SK-N-SH (cell line): Measurements from ENCODE around the gene TMEM170B. TPM values are rescaled to one million over a fixed set of nuclear protein-coding genes. Genes with fewer than 3 reads are reported as not detected.

Source experiments
- CTCF ChIA-PET: fragments of 300-600, 350-600 bp; formaldehyde crosslinking; extraction: SDS; loops from one replicate; lab custom pipeline; 2021; lab: Yijun Ruan, JAX
- POLR2A ChIA-PET: fragments of 350-600 bp; sonication (Branson Sonifier 250); formaldehyde crosslinking; extraction: SDS; loops from one replicate; lab custom pipeline; 2020; ENCODE audit warnings: antibody characterized with exemption, inconsistent platforms; lab: Yijun Ruan, JAX
- DNase-seq: peaks from one replicate; pipeline ENCODE4 v3.0.0; 2012
- H2AFZ ChIP-seq: fragments of 200-600 bp; sonication (generic); 2 replicates; pipeline ENCODE4 v1.8.1; 2016; ENCODE audit warnings: antibody characterized with exemption, mild to moderate bottlenecking, low read depth
- H3F3A ChIP-seq: fragments of 200-600 bp; sonication (generic); replicated peaks from 2 replicates; pipeline ENCODE3; 2016; ENCODE audit warnings: antibody characterized with exemption, mild to moderate bottlenecking; ENCODE audit not compliant: insufficient read depth
- H3K27ac ChIP-seq, 2 experiments: fragments of 200-500 bp in 1 of 2; fragments of 200-600 bp in 1 of 2; sonication (Bioruptor generic) in 1 of 2; sonication (generic), shearing (Covaris generic) in 1 of 2; 2 replicates each; pipeline versions ENCODE4 v1.5.1 to v1.6.1; 2014 to 2016; ENCODE audit warnings: low read depth in 2 of 2, inconsistent platforms in 1 of 2, low read length in 1 of 2, mild to moderate bottlenecking in 1 of 2, mixed read lengths in 1 of 2
- H3K27me3 ChIP-seq: fragments of 200-600 bp; sonication (generic), shearing (Covaris generic); 2 replicates; pipeline ENCODE4 v1.6.1; 2016; ENCODE audit warnings: mixed run types; ENCODE audit not compliant: insufficient read depth
- H3K36me3 ChIP-seq, 2 experiments: fragments of 200-500 bp in 1 of 2; fragments of 200-600 bp in 1 of 2; sonication (Bioruptor generic) in 1 of 2; sonication (generic) in 1 of 2; replicated peaks in 1 of 2; 2 replicates each; pipeline versions ENCODE3 to v1.5.1; 2014 to 2016; ENCODE audit warnings: low read length in 1 of 2, mild to moderate bottlenecking in 1 of 2; ENCODE audit not compliant: insufficient read depth in 2 of 2, control insufficient read depth in 1 of 2
- H3K4me1 ChIP-seq, 2 experiments: fragments of 200-500 bp in 1 of 2; fragments of 200-600 bp in 1 of 2; sonication (Bioruptor generic) in 1 of 2; sonication (generic), shearing (Covaris generic) in 1 of 2; 2 replicates each; pipeline versions ENCODE4 v1.5.1 to v1.6.1; 2014 to 2016; ENCODE audit warnings: low read depth in 1 of 2, low read length in 1 of 2, mixed run types in 1 of 2; ENCODE audit not compliant: insufficient read depth in 2 of 2, control insufficient read depth in 1 of 2
- H3K4me2 ChIP-seq: fragments of 200-600 bp; sonication (generic), shearing (Covaris generic); 2 replicates; pipeline ENCODE4 v1.6.1; 2017; ENCODE audit warnings: mixed run types
- H3K4me3 ChIP-seq, 2 experiments: fragments of 200-500 bp in 1 of 2; fragments of 200-600 bp in 1 of 2; sonication (Bioruptor generic) in 1 of 2; sonication (generic), shearing (Covaris generic) in 1 of 2; 2 replicates each; pipeline versions ENCODE4 v1.5.1 to v1.8.1; 2014 to 2016; ENCODE audit warnings: low read depth in 2 of 2, inconsistent platforms in 1 of 2, low read length in 1 of 2, mild to moderate bottlenecking in 1 of 2, mixed read lengths in 1 of 2, moderate library complexity in 1 of 2
- H3K79me2 ChIP-seq: fragments of 200-600 bp; sonication (generic); 2 replicates; pipeline ENCODE4 v1.8.1; 2017; ENCODE audit warnings: mild to moderate bottlenecking; ENCODE audit not compliant: insufficient read depth
- H3K9ac ChIP-seq: fragments of 200-600 bp; sonication (generic); 2 replicates; pipeline ENCODE4 v1.6.1; 2017; ENCODE audit warnings: mixed run types
- H3K9me2 ChIP-seq: fragments of 200-600 bp; sonication (generic); 2 replicates; pipeline ENCODE4 v1.6.1; 2017; ENCODE audit warnings: mixed run types
- H3K9me3 ChIP-seq: fragments of 200-600 bp; sonication (generic); 2 replicates; pipeline ENCODE4 v1.6.1; 2017; ENCODE audit warnings: mixed run types, mild to moderate bottlenecking, moderate library complexity
- H4K20me1 ChIP-seq: fragments of 200-600 bp; sonication (generic); 2 replicates; pipeline ENCODE4 v1.6.1; 2017; ENCODE audit warnings: mild to moderate bottlenecking, mixed run types; ENCODE audit not compliant: insufficient read depth
- CHD2 ChIP-seq: fragments of 150-350 bp; IDR thresholded peaks from 2 replicates; pipeline ENCODE4 v1.6.1; 2018; ENCODE audit warnings: low read length; ENCODE audit not compliant: partially characterized antibody
- ELF1 ChIP-seq: IDR thresholded peaks from 2 replicates; pipeline ENCODE4 v1.4.0; 2012
- EZH2phosphoT487 ChIP-seq: fragments of 200-600 bp; sonication (generic); IDR thresholded peaks from 2 replicates; pipeline ENCODE4 v1.6.1; 2017; ENCODE audit warnings: low read depth, mixed run types, mild to moderate bottlenecking, antibody characterized with exemption, moderate library complexity, borderline replicate concordance
- FOXJ3 ChIP-seq: sonication (generic); formaldehyde crosslinking; IDR thresholded peaks from 2 replicates; pipeline ENCODE4 v1.5.1; 2020; ENCODE audit warnings: mild to moderate bottlenecking, missing genetic modification reagents
- FOXM1 ChIP-seq: IDR thresholded peaks from 2 replicates; pipeline ENCODE4 v1.4.0; 2012; ENCODE audit warnings: low read depth, mild to moderate bottlenecking
- GATA2 ChIP-seq: sonication (generic); formaldehyde crosslinking; IDR thresholded peaks from 2 replicates; pipeline ENCODE4 v1.5.0; 2020; ENCODE audit warnings: mild to moderate bottlenecking, missing genetic modification reagents
- JUND ChIP-seq: IDR thresholded peaks from 2 replicates; pipeline ENCODE4 v1.4.0; 2012
- MXI1 ChIP-seq: IDR thresholded peaks from 2 replicates; pipeline ENCODE4 v1.6.1; 2012; ENCODE audit warnings: mild to moderate bottlenecking, low read depth, low read length, improper control_type of control experiment
- NFIC ChIP-seq: IDR thresholded peaks from 2 replicates; pipeline ENCODE4 v1.4.0; 2012; ENCODE audit warnings: borderline replicate concordance
- NRF1 ChIP-seq: IDR thresholded peaks from 2 replicates; pipeline ENCODE4 v1.6.1; 2012; ENCODE audit warnings: low read depth, mild to moderate bottlenecking, low read length
- POLR2AphosphoS5 ChIP-seq: IDR thresholded peaks from 2 replicates; pipeline ENCODE4 v1.6.1; 2012; ENCODE audit warnings: low read depth, low read length
- RAD21 ChIP-seq: IDR thresholded peaks from 2 replicates; pipeline ENCODE4 v1.6.1; 2012; ENCODE audit warnings: mild to moderate bottlenecking, low read length
- RCOR1 ChIP-seq: fragments of 150-350 bp; IDR thresholded peaks from 2 replicates; pipeline ENCODE4 v1.6.1; 2017; ENCODE audit warnings: antibody characterized with exemption, low read length
- RFX5 ChIP-seq: IDR thresholded peaks from 2 replicates; pipeline ENCODE4 v1.6.1; 2012; ENCODE audit warnings: mild to moderate bottlenecking, improper control_type of control experiment, low read length
- RXRA ChIP-seq: IDR thresholded peaks from 2 replicates; pipeline ENCODE4 v1.4.0; 2012; ENCODE audit warnings: low read depth, mild to moderate bottlenecking, borderline replicate concordance
- SIN3A ChIP-seq: IDR thresholded peaks from 2 replicates; pipeline ENCODE4 v1.6.1; 2012; ENCODE audit warnings: low read depth, mild to moderate bottlenecking, low read length, moderate library complexity, borderline replicate concordance
- TAF1 ChIP-seq: IDR thresholded peaks from 2 replicates; pipeline ENCODE4 v1.6.1; 2012; ENCODE audit warnings: low read depth, mild to moderate bottlenecking, low read length, moderate library complexity, borderline replicate concordance
- TCF12 ChIP-seq: IDR thresholded peaks from 2 replicates; pipeline ENCODE4 v1.4.0; 2012
- WGBS: methylation state at CpG from one replicate; pipeline ENCODE4 v1.1.6; 2017; ENCODE audit warnings: low lambda C conversion rate; 5-methylcytosine and 5-hydroxymethylcytosine counted together
- polyA plus RNA-seq, 3 experiments: library from polyadenylated mRNA; depleted of rRNA; stranded (reverse); fragments of >200 nt; gene quantifications; 2 replicates each; pipeline ENCODE4 v1.2.3, GENCODE V29; 2012
- TF ChIP-seq, protein P1 (sequence below): fragments of 200-600 bp; sonication (generic); IDR thresholded peaks from 2 replicates; pipeline ENCODE4 v1.6.1; 2017; ENCODE audit warnings: antibody characterized with exemption, mild to moderate bottlenecking, moderate library complexity
- TF ChIP-seq, protein P2 (sequence below): fragments of 150-350 bp; IDR thresholded peaks from 2 replicates; pipeline ENCODE4 v1.6.1; 2017; ENCODE audit warnings: antibody characterized with exemption, low read length, low read depth, borderline replicate concordance
- TF ChIP-seq, protein P3 (sequence below): IDR thresholded peaks from 2 replicates; pipeline ENCODE4 v1.4.0; 2012; ENCODE audit warnings: low read depth, borderline replicate concordance
- TF ChIP-seq, protein P4 (sequence below): fragments of 150-350 bp; IDR thresholded peaks from 2 replicates; pipeline ENCODE4 v1.6.1; 2016; ENCODE audit warnings: mild to moderate bottlenecking, low read depth, low read length
- TF ChIP-seq, protein P5 (sequence below): IDR thresholded peaks from 2 replicates; pipeline ENCODE4 v1.6.1; 2012; ENCODE audit warnings: mild to moderate bottlenecking, low read depth, low read length, moderate library complexity
- TF ChIP-seq, protein P6 (sequence below): IDR thresholded peaks from 2 replicates; pipeline ENCODE4 v1.4.0; 2012; ENCODE audit warnings: low read depth

The TMEM170B gene, protein sequence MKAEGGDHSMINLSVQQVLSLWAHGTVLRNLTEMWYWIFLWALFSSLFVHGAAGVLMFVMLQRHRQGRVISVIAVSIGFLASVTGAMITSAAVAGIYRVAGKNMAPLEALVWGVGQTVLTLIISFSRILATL
- 0.44 and 0.65 TPM in 2 replicates for polyA plus RNA-seq (2012; rRNA removed)
- polyA plus RNA-seq (2012; cell fraction: cytosol; rRNA removed): 0.76 and 0.88 TPM in 2 replicates
- 0.28 and 0.55 TPM in 2 replicates for polyA plus RNA-seq (2012; cell fraction: nucleus; rRNA removed)

DNA sequence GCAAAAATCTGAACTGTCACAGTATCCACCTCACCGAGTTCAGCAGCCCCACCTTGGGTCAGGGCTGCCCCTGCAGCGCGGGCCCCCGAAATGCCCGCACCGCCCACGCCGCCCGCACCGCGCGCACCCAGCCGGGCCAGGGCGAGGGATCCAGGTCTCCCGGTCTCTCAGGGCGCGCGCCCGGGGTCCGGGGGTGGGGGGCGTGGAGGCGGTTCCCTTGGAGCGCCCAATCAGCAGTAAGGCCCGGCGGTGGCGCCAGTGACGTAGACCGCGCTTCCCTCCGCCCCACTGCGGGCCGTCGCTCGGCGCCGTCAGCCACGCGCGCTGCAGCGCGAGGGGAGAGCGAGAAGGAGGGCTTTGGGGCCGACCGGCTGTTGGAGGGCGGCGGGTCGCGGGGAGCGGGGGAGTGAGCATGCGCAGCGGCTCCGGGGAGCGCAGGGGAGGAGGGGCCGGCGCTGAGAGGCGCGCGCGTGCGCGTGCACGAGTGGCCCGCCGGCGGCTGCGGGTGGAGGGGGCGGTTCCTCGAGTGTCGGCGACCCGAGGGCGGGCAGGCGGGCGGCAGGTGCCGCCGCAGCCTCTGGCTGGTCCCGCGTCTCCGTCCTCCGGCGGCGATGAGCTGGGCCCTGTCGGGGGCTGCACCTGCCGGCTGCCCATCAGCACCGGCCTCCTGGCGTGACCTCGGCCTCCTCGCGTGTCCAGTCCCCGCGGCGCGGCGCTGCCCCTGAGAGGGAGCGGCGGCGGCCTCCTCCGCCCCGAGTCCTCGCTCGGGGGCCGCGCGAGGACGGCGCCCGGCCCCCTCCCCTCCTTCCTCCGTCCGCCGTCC, at the start of gene TMEM170B:
Gene TMEM170B (plus strand): TSS at position 521 of the 823 bp plus-strand sequence. CDS start 529 bp downstream, outside the sequence.
- Histone ChIP-seq H3F3A (peaks cover 11% of the 10 kb centered on the region), H3K79me2 (no peaks in the 10 kb centered on the region), H3K27ac (peak within 1 kb of the TSS in 1 of 2 experiments; percentile 82; a peak in 2 of 4 replicates), H3K27me3 (no peaks in the 10 kb centered on the region), H2AFZ (peak within 1 kb of the TSS; percentile 91), H3K36me3 (no peaks in the 10 kb centered on the region), H3K4me2 (peak within 1 kb of the TSS; percentile 78), H3K4me1 (peaks cover 0 to 5% of the 10 kb centered on the region in 2 experiments; a peak in 2 of 4 replicates), H3K9me2 (no peaks in the 10 kb centered on the region), H3K4me3 (peak within 1 kb of the TSS; percentile 71 to 93), H3K9me3 (no peaks in the 10 kb centered on the region), H4K20me1 (no peaks in the 10 kb centered on the region), H3K9ac (peak within 1 kb of the TSS; percentile 45)
- CTCF ChIA-PET: no interaction called here
- POLR2A ChIA-PET: no interaction called here
- 1% methylated on average over 14 of the region's 110 CpGs for WGBS
- DNase-seq: peak; percentile 99
- TF ChIP-seq POLR2AphosphoS5 (no peak), TCF12 (no peak), MXI1 (peak; percentile 79), FOXM1 (no peak), RFX5 (peak; percentile 73; the same call in 1 of the 2 replicates), ELF1 (no peak), GATA2 (CRISPR knock-in tag) (no peak), TAF1 (0 out of 2 replicates have a peak, but pooled peaks have one; percentile 35), NRF1 (peak; percentile 90), CHD2 (peak; percentile 30), SIN3A (no peak), RAD21 (no peak), RCOR1 (no peak), JUND (no peak), FOXJ3 (CRISPR knock-in tag) (no peak), RXRA (no peak), NFIC (no peak), EZH2phosphoT487 (no peak)
- TF ChIP-seq, protein P1, sequence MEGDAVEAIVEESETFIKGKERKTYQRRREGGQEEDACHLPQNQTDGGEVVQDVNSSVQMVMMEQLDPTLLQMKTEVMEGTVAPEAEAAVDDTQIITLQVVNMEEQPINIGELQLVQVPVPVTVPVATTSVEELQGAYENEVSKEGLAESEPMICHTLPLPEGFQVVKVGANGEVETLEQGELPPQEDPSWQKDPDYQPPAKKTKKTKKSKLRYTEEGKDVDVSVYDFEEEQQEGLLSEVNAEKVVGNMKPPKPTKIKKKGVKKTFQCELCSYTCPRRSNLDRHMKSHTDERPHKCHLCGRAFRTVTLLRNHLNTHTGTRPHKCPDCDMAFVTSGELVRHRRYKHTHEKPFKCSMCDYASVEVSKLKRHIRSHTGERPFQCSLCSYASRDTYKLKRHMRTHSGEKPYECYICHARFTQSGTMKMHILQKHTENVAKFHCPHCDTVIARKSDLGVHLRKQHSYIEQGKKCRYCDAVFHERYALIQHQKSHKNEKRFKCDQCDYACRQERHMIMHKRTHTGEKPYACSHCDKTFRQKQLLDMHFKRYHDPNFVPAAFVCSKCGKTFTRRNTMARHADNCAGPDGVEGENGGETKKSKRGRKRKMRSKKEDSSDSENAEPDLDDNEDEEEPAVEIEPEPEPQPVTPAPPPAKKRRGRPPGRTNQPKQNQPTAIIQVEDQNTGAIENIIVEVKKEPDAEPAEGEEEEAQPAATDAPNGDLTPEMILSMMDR: no peak
- TF ChIP-seq, protein P2, sequence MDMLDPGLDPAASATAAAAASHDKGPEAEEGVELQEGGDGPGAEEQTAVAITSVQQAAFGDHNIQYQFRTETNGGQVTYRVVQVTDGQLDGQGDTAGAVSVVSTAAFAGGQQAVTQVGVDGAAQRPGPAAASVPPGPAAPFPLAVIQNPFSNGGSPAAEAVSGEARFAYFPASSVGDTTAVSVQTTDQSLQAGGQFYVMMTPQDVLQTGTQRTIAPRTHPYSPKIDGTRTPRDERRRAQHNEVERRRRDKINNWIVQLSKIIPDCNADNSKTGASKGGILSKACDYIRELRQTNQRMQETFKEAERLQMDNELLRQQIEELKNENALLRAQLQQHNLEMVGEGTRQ: no peak
- TF ChIP-seq, protein P3, sequence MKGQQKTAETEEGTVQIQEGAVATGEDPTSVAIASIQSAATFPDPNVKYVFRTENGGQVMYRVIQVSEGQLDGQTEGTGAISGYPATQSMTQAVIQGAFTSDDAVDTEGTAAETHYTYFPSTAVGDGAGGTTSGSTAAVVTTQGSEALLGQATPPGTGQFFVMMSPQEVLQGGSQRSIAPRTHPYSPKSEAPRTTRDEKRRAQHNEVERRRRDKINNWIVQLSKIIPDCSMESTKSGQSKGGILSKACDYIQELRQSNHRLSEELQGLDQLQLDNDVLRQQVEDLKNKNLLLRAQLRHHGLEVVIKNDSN: no peak
- TF ChIP-seq, protein P4, sequence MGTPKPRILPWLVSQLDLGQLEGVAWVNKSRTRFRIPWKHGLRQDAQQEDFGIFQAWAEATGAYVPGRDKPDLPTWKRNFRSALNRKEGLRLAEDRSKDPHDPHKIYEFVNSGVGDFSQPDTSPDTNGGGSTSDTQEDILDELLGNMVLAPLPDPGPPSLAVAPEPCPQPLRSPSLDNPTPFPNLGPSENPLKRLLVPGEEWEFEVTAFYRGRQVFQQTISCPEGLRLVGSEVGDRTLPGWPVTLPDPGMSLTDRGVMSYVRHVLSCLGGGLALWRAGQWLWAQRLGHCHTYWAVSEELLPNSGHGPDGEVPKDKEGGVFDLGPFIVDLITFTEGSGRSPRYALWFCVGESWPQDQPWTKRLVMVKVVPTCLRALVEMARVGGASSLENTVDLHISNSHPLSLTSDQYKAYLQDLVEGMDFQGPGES: no peak
- TF ChIP-seq, protein P5, sequence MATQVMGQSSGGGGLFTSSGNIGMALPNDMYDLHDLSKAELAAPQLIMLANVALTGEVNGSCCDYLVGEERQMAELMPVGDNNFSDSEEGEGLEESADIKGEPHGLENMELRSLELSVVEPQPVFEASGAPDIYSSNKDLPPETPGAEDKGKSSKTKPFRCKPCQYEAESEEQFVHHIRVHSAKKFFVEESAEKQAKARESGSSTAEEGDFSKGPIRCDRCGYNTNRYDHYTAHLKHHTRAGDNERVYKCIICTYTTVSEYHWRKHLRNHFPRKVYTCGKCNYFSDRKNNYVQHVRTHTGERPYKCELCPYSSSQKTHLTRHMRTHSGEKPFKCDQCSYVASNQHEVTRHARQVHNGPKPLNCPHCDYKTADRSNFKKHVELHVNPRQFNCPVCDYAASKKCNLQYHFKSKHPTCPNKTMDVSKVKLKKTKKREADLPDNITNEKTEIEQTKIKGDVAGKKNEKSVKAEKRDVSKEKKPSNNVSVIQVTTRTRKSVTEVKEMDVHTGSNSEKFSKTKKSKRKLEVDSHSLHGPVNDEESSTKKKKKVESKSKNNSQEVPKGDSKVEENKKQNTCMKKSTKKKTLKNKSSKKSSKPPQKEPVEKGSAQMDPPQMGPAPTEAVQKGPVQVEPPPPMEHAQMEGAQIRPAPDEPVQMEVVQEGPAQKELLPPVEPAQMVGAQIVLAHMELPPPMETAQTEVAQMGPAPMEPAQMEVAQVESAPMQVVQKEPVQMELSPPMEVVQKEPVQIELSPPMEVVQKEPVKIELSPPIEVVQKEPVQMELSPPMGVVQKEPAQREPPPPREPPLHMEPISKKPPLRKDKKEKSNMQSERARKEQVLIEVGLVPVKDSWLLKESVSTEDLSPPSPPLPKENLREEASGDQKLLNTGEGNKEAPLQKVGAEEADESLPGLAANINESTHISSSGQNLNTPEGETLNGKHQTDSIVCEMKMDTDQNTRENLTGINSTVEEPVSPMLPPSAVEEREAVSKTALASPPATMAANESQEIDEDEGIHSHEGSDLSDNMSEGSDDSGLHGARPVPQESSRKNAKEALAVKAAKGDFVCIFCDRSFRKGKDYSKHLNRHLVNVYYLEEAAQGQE: no peak
- TF ChIP-seq, protein P6, sequence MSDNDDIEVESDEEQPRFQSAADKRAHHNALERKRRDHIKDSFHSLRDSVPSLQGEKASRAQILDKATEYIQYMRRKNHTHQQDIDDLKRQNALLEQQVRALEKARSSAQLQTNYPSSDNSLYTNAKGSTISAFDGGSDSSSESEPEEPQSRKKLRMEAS: peak; percentile 75; the same call in 1 of the 2 replicates
